IPS-18a (cell line): ENCODE data around the gene DNTT.
"Not testable (repeated sequence)": the region's sequence is repeated elsewhere in the genome, so short reads cannot be mapped to it uniquely, and the experiment has no call there.

Source experiments
- H3K27ac ChIP-seq: one replicate; pipeline ENCODE4 v1.5.1; 2013; ENCODE audit warnings: low read length
- H3K27me3 ChIP-seq: one replicate; pipeline ENCODE4 v1.6.1; 2013; ENCODE audit warnings: mild to moderate bottlenecking, low read length; ENCODE audit not compliant: control insufficient read depth, insufficient read depth
- H3K36me3 ChIP-seq: one replicate; pipeline ENCODE4 v1.6.1; 2013; ENCODE audit warnings: low read depth, low read length; ENCODE audit not compliant: control insufficient read depth
- H3K4me1 ChIP-seq: one replicate; pipeline ENCODE4 v1.6.1; 2013; ENCODE audit warnings: low read depth, low read length; ENCODE audit not compliant: control insufficient read depth
- H3K4me3 ChIP-seq: one replicate; pipeline ENCODE4 v1.5.1; 2013; ENCODE audit warnings: low read length
- H3K9ac ChIP-seq: one replicate; pipeline ENCODE4 v1.6.1; 2013; ENCODE audit warnings: mild to moderate bottlenecking, low read length, moderate library complexity
- H3K9me3 ChIP-seq: one replicate; pipeline ENCODE4 v1.6.1; 2013; ENCODE audit warnings: low read depth, low read length; ENCODE audit not compliant: control insufficient read depth

DNTT gene

GRCh38 chr10:96295475-96295874 lies 8.8 kb upstream of the DNTT start:
- Histone ChIP-seq H3K27me3 (no peaks in the 10 kb centered on the region), H3K4me1 (no peaks in the 10 kb centered on the region), H3K36me3 (no peaks in the 10 kb centered on the region), H3K9ac (no peak overlapping the region), H3K4me3 (no peak overlapping the region), H3K9me3 (no peaks in the 10 kb centered on the region), H3K27ac (no peak overlapping the region)

DNA sequence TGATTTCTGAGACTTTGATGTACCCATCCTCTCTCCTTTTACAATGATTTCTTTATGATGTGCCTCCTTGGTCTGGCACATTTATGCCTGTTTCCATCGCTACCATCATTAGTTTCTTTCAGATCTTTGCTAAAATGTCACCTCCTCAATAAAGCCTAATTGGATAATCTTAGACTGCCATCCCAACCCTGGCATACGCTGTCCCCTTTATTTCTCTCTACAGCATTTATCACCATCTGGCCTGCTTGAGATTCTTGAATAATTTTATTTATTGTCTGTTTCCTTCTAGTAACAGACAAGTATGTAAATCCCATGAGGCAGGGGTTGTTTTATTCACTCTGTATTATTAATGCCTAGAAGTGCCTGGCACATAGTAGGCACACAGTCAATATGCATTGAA lies 6.7 kb upstream of the DNTT start:
- H3K9ac ChIP-seq, result no peak overlapping the region
- H3K4me1 ChIP-seq, result no peaks in the 10 kb centered on the region
- no peak overlapping the region for H3K4me3 ChIP-seq
- no peaks in the 10 kb centered on the region for H3K9me3 ChIP-seq
- H3K27ac ChIP-seq, result no peak overlapping the region
- no peaks in the 10 kb centered on the region for H3K36me3 ChIP-seq
- no peaks in the 10 kb centered on the region for H3K27me3 ChIP-seq

DNA sequence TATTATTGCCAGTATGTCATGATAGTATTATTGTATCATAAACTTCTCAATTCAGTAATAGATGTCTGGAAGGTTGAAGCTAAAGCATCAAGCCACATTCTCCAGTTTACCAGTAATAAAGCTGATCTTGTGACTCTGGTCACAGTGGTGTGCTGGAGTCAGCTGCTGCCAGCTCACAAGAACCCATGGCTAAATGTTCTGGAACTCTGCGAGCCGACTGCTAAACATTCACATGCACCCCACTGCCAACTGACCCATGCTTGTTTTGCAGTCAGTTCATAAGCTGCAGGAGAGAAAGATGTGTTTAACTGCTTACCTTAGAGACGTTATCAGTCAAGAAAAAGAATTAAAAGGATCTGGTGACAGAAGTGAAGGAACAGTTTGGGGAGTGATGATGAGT lies 5.9 kb upstream of the DNTT start:
- Histone ChIP-seq H3K9me3 (no peaks in the 10 kb centered on the region), H3K27ac (no peak overlapping the region), H3K36me3 (no peaks in the 10 kb centered on the region), H3K4me3 (no peak overlapping the region), H3K4me1 (no peaks in the 10 kb centered on the region), H3K27me3 (no peaks in the 10 kb centered on the region), H3K9ac (no peak overlapping the region)

DNA sequence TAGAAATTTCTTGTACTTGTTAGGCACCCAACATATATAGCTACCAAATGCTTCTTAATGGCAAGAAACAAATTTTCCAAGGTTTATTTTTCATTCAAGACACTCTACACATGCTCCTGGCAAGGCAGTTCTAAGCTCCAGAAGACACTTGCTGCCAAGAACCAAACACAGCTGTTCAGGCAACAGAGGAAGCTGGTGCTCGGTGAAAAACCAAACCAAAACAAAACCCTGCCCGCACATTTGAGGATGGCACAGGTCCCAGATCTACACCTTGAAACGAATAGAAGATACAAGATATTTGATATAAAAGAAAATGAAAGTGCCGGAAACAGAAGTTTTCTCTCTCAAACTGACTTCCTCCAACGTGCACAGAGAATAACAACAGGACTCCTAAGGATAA lies 4.9 kb upstream of the DNTT start:
- Histone ChIP-seq H3K27ac (no peak overlapping the region), H3K9ac (no peak overlapping the region), H3K4me1 (no peaks in the 10 kb centered on the region)

DNA sequence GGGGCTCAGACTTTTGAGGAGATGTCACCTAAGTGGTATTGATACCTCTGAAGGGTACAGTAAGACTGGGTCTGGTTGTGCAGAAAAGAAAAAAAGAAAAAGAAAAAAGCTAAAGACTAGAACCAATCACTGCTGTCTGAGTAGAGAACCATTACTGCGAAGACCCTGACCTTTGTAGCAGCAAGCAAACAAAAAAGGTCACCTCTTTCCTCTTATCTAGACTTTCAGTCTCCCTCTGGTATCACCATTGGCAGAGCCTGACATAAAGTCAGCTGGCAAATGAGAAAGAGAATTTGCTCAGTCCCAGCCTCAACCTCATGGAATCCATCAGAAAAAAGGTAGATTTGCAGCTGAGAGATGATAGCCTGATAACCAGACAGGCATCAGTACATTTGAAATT lies 2.6 kb upstream of the DNTT start:
- Histone ChIP-seq H3K9ac (no peak overlapping the region), H3K27me3 (no peaks in the 10 kb centered on the region), H3K4me3 (no peak overlapping the region), H3K4me1 (no peaks in the 10 kb centered on the region), H3K9me3 (no peaks in the 10 kb centered on the region), H3K27ac (no peak overlapping the region), H3K36me3 (no peaks in the 10 kb centered on the region)

More for the DNA sequence above, 4.9 kb upstream of the DNTT start:
- Histone ChIP-seq H3K9me3 (no peaks in the 10 kb centered on the region), H3K36me3 (no peaks in the 10 kb centered on the region), H3K4me3 (no peak overlapping the region), H3K27me3 (no peaks in the 10 kb centered on the region)

GRCh38 chr10:96305019-96305418 lies 785 bp downstream of the DNTT start:
- Histone ChIP-seq H3K27ac (no peak overlapping the region), H3K9ac (no peak overlapping the region), H3K4me1 (peaks cover 24% of the 10 kb centered on the region), H3K4me3 (no peak overlapping the region), H3K9me3 (no peaks in the 10 kb centered on the region), H3K36me3 (no peaks in the 10 kb centered on the region), H3K27me3 (no peaks in the 10 kb centered on the region)

- Histone ChIP-seq H3K4me3 (no peak overlapping the region), H3K9me3 (no peaks in the 10 kb centered on the region), H3K4me1 (peaks cover 38% of the 10 kb centered on the region), H3K9ac (no peak overlapping the region), H3K36me3 (no peaks in the 10 kb centered on the region), H3K27ac (no peak overlapping the region), H3K27me3 (no peaks in the 10 kb centered on the region)
Observed at GRCh38 chr10:96306516-96306915, 2.3 kb downstream of the DNTT start.

DNA sequence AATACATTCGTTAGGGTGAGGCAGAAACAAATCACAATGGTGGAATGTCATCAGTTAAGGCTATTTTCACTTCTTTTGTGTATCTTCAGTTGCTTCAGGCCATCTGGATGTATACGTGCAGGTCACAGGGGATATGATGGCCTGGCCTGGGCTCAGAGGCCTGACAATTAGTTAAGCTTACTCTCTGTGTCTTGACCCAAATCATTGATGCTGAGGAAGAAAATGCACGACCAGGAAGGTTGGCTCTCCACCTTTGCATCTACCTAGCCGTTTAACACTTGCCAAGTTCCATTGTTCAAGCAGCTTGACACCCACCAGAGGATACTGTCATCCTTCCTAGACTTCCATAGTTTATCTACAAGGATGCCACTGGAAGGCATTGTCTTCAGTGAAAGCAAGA lies 4.6 kb downstream of the DNTT start:
- not testable (repeated sequence) for H3K36me3 ChIP-seq, H3K27me3 ChIP-seq, H3K9me3 ChIP-seq
- H3K4me1 ChIP-seq, result peaks cover 46% of the 10 kb centered on the region
- peak overlapping the region; percentile 49 for H3K9ac ChIP-seq
- H3K4me3 ChIP-seq, result peak overlapping the region; percentile 16
- peak overlapping the region; percentile 82 for H3K27ac ChIP-seq

GRCh38 chr10:96309628-96310320 lies 5.5 kb downstream of the DNTT start:
- peak overlapping the region; percentile 26 for H3K4me3 ChIP-seq
- H3K27me3 ChIP-seq, result no peaks in the 10 kb centered on the region

DNA sequence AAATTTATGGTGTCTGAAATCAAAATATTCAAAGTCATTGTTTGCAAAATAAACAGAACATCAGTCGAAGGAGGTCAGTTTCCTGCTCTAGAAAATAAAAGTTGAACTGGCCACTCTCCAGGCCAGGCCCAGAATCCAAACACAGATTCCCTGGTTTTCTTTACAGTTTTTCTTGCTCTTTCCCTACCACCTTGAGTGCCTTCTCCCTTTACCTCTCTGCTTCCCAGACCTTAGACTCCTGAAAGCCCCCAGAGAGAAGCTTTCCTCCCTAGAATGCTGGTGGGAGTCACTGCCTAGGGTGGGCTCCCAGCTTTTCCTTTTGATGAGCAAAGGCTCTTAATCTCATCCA lies 6.1 kb downstream of the DNTT start:
- Histone ChIP-seq H3K9me3 (no peaks in the 10 kb centered on the region), H3K4me3 (peak overlapping the region; percentile 20), H3K36me3 (no peaks in the 10 kb centered on the region), H3K9ac (peak overlapping the region; percentile 35), H3K27me3 (no peaks in the 10 kb centered on the region), H3K27ac (peak overlapping the region; percentile 66), H3K4me1 (peaks cover 50% of the 10 kb centered on the region)

More at GRCh38 chr10:96309628-96310320, 5.5 kb downstream of the DNTT start:
- H3K27ac ChIP-seq, result peak overlapping the region; percentile 82
- H3K9ac ChIP-seq, result peak overlapping the region; percentile 49
- no peaks in the 10 kb centered on the region for H3K36me3 ChIP-seq
- H3K4me1 ChIP-seq, result peaks cover 46% of the 10 kb centered on the region
- H3K9me3 ChIP-seq, result no peaks in the 10 kb centered on the region

GRCh38 chr10:96311180-96311715 lies 7.0 kb downstream of the DNTT start:
- H3K27me3 ChIP-seq, result no peaks in the 10 kb centered on the region
- no peak overlapping the region for H3K27ac ChIP-seq
- no peaks in the 10 kb centered on the region for H3K36me3 ChIP-seq
- H3K4me1 ChIP-seq, result peaks cover 50% of the 10 kb centered on the region
- H3K9me3 ChIP-seq, result no peaks in the 10 kb centered on the region
- H3K9ac ChIP-seq, result no peak overlapping the region
- H3K4me3 ChIP-seq, result no peak overlapping the region

DNA sequence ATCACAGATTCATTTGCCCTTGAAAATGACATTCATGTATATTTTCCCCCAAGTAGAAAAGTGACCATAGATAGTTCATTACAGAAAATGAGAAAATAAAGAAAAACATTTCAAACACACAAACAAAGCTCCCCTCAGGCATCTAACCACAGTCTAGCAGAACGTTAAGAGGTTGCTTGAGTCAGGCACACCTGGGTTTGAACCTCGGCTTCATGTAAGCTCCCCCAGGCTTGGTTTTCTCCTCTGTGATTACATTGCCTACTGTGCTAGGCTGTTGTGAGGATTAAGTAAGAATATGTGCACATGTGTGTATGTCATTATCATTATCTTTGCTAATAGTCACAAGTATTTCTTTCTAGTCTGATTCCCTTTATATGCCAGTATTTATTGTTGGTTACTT lies 9.1 kb downstream of the DNTT start:
- Histone ChIP-seq H3K27me3 (no peaks in the 10 kb centered on the region), H3K9me3 (no peaks in the 10 kb centered on the region), H3K36me3 (no peaks in the 10 kb centered on the region), H3K9ac (no peak overlapping the region), H3K4me3 (no peak overlapping the region), H3K4me1 (peaks cover 40% of the 10 kb centered on the region), H3K27ac (no peak overlapping the region)
